Trophoblast cell (in vitro differentiated cells and primary cell): ENCODE data around the gene GRIA4.

Experiments
- DNase-seq, 2 donors: peaks; one replicate each; pipeline ENCODE4 v3.0.0-alpha.2; 2016
- H2AFZ ChIP-seq: 2 replicates; pipeline ENCODE4 v1.6.1; 2013; ENCODE audit warnings: low read length, moderate library complexity, mild to moderate bottlenecking; ENCODE audit not compliant: insufficient read depth, poor library complexity
- H2AK5ac ChIP-seq: 2 replicates; pipeline ENCODE4 v1.6.1; 2013; ENCODE audit warnings: mild to moderate bottlenecking, low read length
- H2BK120ac ChIP-seq: 2 replicates; pipeline ENCODE4 v1.6.1; 2013; ENCODE audit warnings: low read length, mild to moderate bottlenecking, moderate library complexity; ENCODE audit not compliant: insufficient read depth, poor library complexity
- H2BK12ac ChIP-seq: 2 replicates; pipeline ENCODE4 v1.6.1; 2013; ENCODE audit warnings: mild to moderate bottlenecking, low read length, moderate library complexity
- H2BK5ac ChIP-seq: 2 replicates; pipeline ENCODE4 v1.6.1; 2013; ENCODE audit warnings: low read length, low read depth, moderate library complexity, mild to moderate bottlenecking; ENCODE audit not compliant: poor library complexity
- H3K14ac ChIP-seq: 2 replicates; pipeline ENCODE4 v1.6.1; 2013; ENCODE audit warnings: mild to moderate bottlenecking, low read length
- H3K18ac ChIP-seq: 2 replicates; pipeline ENCODE4 v1.6.1; 2013; ENCODE audit warnings: mild to moderate bottlenecking, low read length
- H3K23ac ChIP-seq: 2 replicates; pipeline ENCODE4 v1.6.1; 2013; ENCODE audit warnings: low read length
- H3K27ac ChIP-seq: 2 replicates; pipeline ENCODE4 v1.5.1; 2013; ENCODE audit warnings: low read depth, mild to moderate bottlenecking, inconsistent platforms, low read length, moderate library complexity
- H3K27me3 ChIP-seq: 2 replicates; pipeline ENCODE4 v1.6.1; 2013; ENCODE audit warnings: inconsistent platforms, mild to moderate bottlenecking, low read length, moderate library complexity; ENCODE audit not compliant: insufficient read depth
- H3K36me3 ChIP-seq, 2 experiments: 1 replicate in 1 of 2; 2 replicates in 1 of 2; pipeline ENCODE4 v1.6.1; 2013; ENCODE audit warnings: low read length in 2 of 2, mild to moderate bottlenecking in 2 of 2, moderate library complexity in 1 of 2; ENCODE audit not compliant: insufficient read depth in 2 of 2, control insufficient read depth in 1 of 2
- H3K4ac ChIP-seq: 2 replicates; pipeline ENCODE4 v1.6.1; 2013; ENCODE audit warnings: low read depth, mild to moderate bottlenecking, low read length, moderate library complexity
- H3K4me1 ChIP-seq, 2 experiments: 1 replicate in 1 of 2; 2 replicates in 1 of 2; pipeline ENCODE4 v1.6.1; 2013; ENCODE audit warnings: low read length in 2 of 2, mild to moderate bottlenecking in 2 of 2, moderate library complexity in 1 of 2; ENCODE audit not compliant: insufficient read depth in 2 of 2, control insufficient read depth in 1 of 2
- H3K4me2 ChIP-seq: 2 replicates; pipeline ENCODE4 v1.6.1; 2013; ENCODE audit warnings: inconsistent platforms, mild to moderate bottlenecking, low read length, moderate library complexity
- H3K4me3 ChIP-seq: 2 replicates; pipeline ENCODE4 v1.5.1; 2013; ENCODE audit warnings: mild to moderate bottlenecking, low read depth, low read length, inconsistent platforms
- H3K79me1 ChIP-seq: one replicate; pipeline ENCODE4 v1.6.1; 2013; ENCODE audit warnings: low read length
- H3K79me2 ChIP-seq: 2 replicates; pipeline ENCODE4 v1.6.1; 2013; ENCODE audit warnings: low read length, mild to moderate bottlenecking; ENCODE audit not compliant: control insufficient read depth, insufficient read depth, poor library complexity
- H3K9ac ChIP-seq: 2 replicates; pipeline ENCODE4 v1.6.1; 2013; ENCODE audit warnings: mild to moderate bottlenecking, low read length
- H3K9me3 ChIP-seq: 2 replicates; pipeline ENCODE4 v1.6.1; 2013; ENCODE audit warnings: low read depth, mild to moderate bottlenecking, control low read depth, inconsistent platforms, low read length; ENCODE audit not compliant: insufficient read depth
- H4K12ac ChIP-seq: 2 replicates; pipeline ENCODE4 v1.6.1; 2013; ENCODE audit warnings: low read depth, mild to moderate bottlenecking, low read length, moderate library complexity
- H4K8ac ChIP-seq: 2 replicates; pipeline ENCODE4 v1.6.1; 2013; ENCODE audit warnings: low read depth, mild to moderate bottlenecking, low read length, moderate library complexity
- H4K91ac ChIP-seq: one replicate; pipeline ENCODE4 v1.6.1; 2013; ENCODE audit warnings: low read depth, mild to moderate bottlenecking, low read length, moderate library complexity
- WGBS: extraction: QIAGEN DNeasy Blood & Tissue Kit; methylation state at CpG from one replicate; pipeline ENCODE4 v1.1.7; 2013; ENCODE audit warnings: missing lambda C conversion rate; ENCODE audit not compliant: insufficient read length, insufficient coverage; ENCODE audit errors: extremely low coverage; 5-methylcytosine and 5-hydroxymethylcytosine counted together

GRIA4 gene

GRCh38 chr11:105610871-105611571 lies 1.1 kb downstream of the GRIA4 start:
- no peaks in the 10 kb centered on the region for H3K79me1 ChIP-seq
- no peak overlapping the region for H3K27ac ChIP-seq
- H3K79me2 ChIP-seq: no peaks in the 10 kb centered on the region
- no peak overlapping the region for H4K8ac ChIP-seq
- no peak overlapping the region for H3K14ac ChIP-seq
- no peak overlapping the region for H3K4me3 ChIP-seq
- H4K12ac ChIP-seq: no peak overlapping the region
- H3K9me3 ChIP-seq: no peaks in the 10 kb centered on the region
- no peak overlapping the region for H4K91ac ChIP-seq
- WGBS: no CpG with 5 or more reads among the region's 21 CpGs
- no peak overlapping the region for H2AFZ ChIP-seq
- H3K23ac ChIP-seq: no peak overlapping the region
- peaks cover 7% of the 10 kb centered on the region in 2 experiments for H3K4me1 ChIP-seq
- no peak overlapping the region for H2BK12ac ChIP-seq
- H3K27me3 ChIP-seq: peaks cover 19% of the 10 kb centered on the region
- H3K9ac ChIP-seq: no peak overlapping the region
- no peak overlapping the region for H3K4ac ChIP-seq
- no peak for DNase-seq
- H3K4me2 ChIP-seq: peak overlapping the region; percentile 47
- no peak overlapping the region for H3K18ac ChIP-seq
- no peak overlapping the region for H2BK120ac ChIP-seq
- H2AK5ac ChIP-seq: no peak overlapping the region
- no peak overlapping the region for H2BK5ac ChIP-seq
- no peaks in the 10 kb centered on the region for H3K36me3 ChIP-seq

- no peak overlapping the region for H2AK5ac ChIP-seq
- no peak overlapping the region for H2AFZ ChIP-seq
- no peak overlapping the region for H4K91ac ChIP-seq
- H3K4me3 ChIP-seq: no peak overlapping the region
- no peaks in the 10 kb centered on the region for H3K79me2 ChIP-seq
- DNase-seq: no peak
- H3K9me3 ChIP-seq: no peaks in the 10 kb centered on the region
- no CpG with 5 or more reads among the region's 12 CpGs for WGBS
- no peaks in the 10 kb centered on the region for H3K36me3 ChIP-seq
- no peak overlapping the region for H3K4me2 ChIP-seq
- H3K18ac ChIP-seq: no peak overlapping the region
- H3K4ac ChIP-seq: no peak overlapping the region
- no peak overlapping the region for H2BK12ac ChIP-seq
- H3K23ac ChIP-seq: no peak overlapping the region
- H3K27me3 ChIP-seq: peaks cover 19% of the 10 kb centered on the region
- no peak overlapping the region for H3K14ac ChIP-seq
- no peak overlapping the region for H3K9ac ChIP-seq
- peaks cover 7% of the 10 kb centered on the region in 2 experiments for H3K4me1 ChIP-seq
- H3K79me1 ChIP-seq: no peaks in the 10 kb centered on the region
- no peak overlapping the region for H4K8ac ChIP-seq
- H2BK5ac ChIP-seq: no peak overlapping the region
- no peak overlapping the region for H4K12ac ChIP-seq
- no peak overlapping the region for H3K27ac ChIP-seq
- H2BK120ac ChIP-seq: no peak overlapping the region
Measured at GRCh38 chr11:105611572-105612441, 1.9 kb downstream of the GRIA4 start.

- Histone ChIP-seq H3K4me3 (no peak overlapping the region), H2AFZ (no peak overlapping the region), H3K4me1 (peaks cover 7% of the 10 kb centered on the region in 2 experiments), H3K36me3 (no peaks in the 10 kb centered on the region), H3K9me3 (no peaks in the 10 kb centered on the region), H3K4me2 (no peak overlapping the region), H3K23ac (no peak overlapping the region), H2BK120ac (no peak overlapping the region), H4K12ac (no peak overlapping the region), H3K9ac (no peak overlapping the region), H4K91ac (no peak overlapping the region), H3K79me2 (no peaks in the 10 kb centered on the region), H2AK5ac (no peak overlapping the region), H4K8ac (no peak overlapping the region), H3K18ac (no peak overlapping the region), H3K4ac (no peak overlapping the region), H3K79me1 (no peaks in the 10 kb centered on the region), H2BK12ac (no peak overlapping the region), H3K27ac (no peak overlapping the region), H2BK5ac (no peak overlapping the region), H3K14ac (no peak overlapping the region), H3K27me3 (peaks cover 19% of the 10 kb centered on the region)
- DNase-seq: no peak
- WGBS: no CpG with 5 or more reads among the region's 4 CpGs
Measured at GRCh38 chr11:105612771-105613170, 2.9 kb downstream of the GRIA4 start.

GRCh38 chr11:105613183-105613582 lies 3.3 kb downstream of the GRIA4 start:
- Histone ChIP-seq H3K23ac (no peak overlapping the region), H4K91ac (no peak overlapping the region), H3K36me3 (no peaks in the 10 kb centered on the region), H3K79me2 (no peaks in the 10 kb centered on the region), H3K4me1 (peaks cover 7% of the 10 kb centered on the region in 2 experiments), H4K8ac (no peak overlapping the region), H3K9me3 (no peaks in the 10 kb centered on the region), H2AK5ac (no peak overlapping the region), H3K27me3 (peaks cover 19% of the 10 kb centered on the region), H3K9ac (no peak overlapping the region), H3K14ac (no peak overlapping the region), H2BK120ac (no peak overlapping the region), H3K18ac (no peak overlapping the region), H2BK5ac (no peak overlapping the region), H2AFZ (no peak overlapping the region), H3K4ac (no peak overlapping the region), H2BK12ac (no peak overlapping the region), H3K4me2 (no peak overlapping the region), H3K27ac (no peak overlapping the region), H4K12ac (no peak overlapping the region), H3K79me1 (no peaks in the 10 kb centered on the region), H3K4me3 (no peak overlapping the region)
- no peak for DNase-seq
